Activated naive CD4-positive, alpha-beta T cell treated with anti-CD3 and anti-CD28 coated beads for 36 hours (primary cell): Measurements from ENCODE around the gene PTK7. TPM values are rescaled to one million over a fixed set of nuclear protein-coding genes. Genes with fewer than 3 reads are reported as not detected.

Experiments used
- CTCF ChIA-PET: fragments of 350-600 bp; sonication (Branson Sonifier 250); formaldehyde crosslinking; loops from one replicate; lab custom pipeline; 2021; ENCODE audit warnings: antibody characterized with exemption; lab: Charles Lee
- DNase-seq: peaks from one replicate; pipeline ENCODE4 v3.0.0-alpha.2; 2020
- H3K27ac Mint-ChIP-seq: one replicate; pipeline ENCODE4 v1.8.0; 2021; ENCODE audit warnings: mild to moderate bottlenecking, mixed read lengths
- H3K27me3 Mint-ChIP-seq: one replicate; pipeline ENCODE4 v1.8.0; 2021; ENCODE audit warnings: low read depth, mixed read lengths
- H3K36me3 Mint-ChIP-seq: one replicate; pipeline ENCODE4 v1.8.0; 2021; ENCODE audit warnings: low read depth, mixed read lengths
- H3K4me1 Mint-ChIP-seq: one replicate; pipeline ENCODE4 v1.8.0; 2021; ENCODE audit warnings: low read depth, mixed read lengths
- H3K4me3 Mint-ChIP-seq: one replicate; pipeline ENCODE4 v1.8.0; 2021; ENCODE audit warnings: mild to moderate bottlenecking, moderate library complexity, mixed read lengths
- H3K9me3 Mint-ChIP-seq: one replicate; pipeline ENCODE4 v1.8.0; 2021; ENCODE audit warnings: mixed read lengths
- intact Hi-C: fragments of 100-400 bp; cut with micrococcal nuclease; formaldehyde crosslinking; loops from one replicate; pipeline ENCODE4 v1.15.1; 2023
- total RNA-seq, 2 experiments: library from RNA; stranded (reverse); gene quantifications; one replicate each; pipeline ENCODE4 v1.2.3, GENCODE V29; 2021

Gene PTK7
- 1 to 10 TPM; 2.0 to 2.2 TPM for total RNA-seq

DNA sequence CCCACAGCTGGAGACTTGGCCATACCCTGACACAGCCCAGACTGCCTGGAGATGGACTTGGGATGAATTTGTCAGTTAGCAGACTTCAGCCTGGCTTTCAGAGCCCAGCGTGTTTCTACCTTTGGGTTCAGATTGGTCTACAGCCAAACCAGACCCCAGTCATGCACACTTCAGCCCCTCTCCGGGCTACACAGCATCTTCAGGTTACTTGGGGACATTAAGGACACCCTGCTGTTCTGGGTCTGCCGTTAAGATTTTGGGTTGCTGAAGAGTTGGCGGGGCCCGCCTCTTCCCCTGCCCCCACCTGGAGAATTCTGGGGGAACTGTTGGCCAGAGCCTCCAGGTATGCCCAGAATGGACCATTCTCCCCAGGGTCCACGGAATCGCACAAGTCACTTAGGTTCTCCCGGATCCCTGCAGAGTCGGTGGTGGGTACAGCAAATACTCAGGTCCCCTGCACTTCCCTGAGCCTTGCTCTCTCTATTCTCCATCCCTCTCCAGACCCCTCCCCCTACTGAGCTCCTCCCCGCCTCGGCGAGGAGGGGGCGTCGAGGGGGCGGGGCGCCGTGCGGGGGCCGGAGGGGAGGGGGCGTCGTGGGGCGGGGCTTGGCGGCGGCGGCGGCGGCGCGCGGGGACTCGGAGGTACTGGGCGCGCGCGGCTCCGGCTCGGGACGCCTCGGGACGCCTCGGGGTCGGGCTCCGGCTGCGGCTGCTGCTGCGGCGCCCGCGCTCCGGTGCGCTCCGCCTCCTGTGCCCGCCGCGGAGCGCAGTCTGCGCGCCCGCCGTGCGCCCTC lies at the start of gene PTK7:
TSS of gene PTK7 (plus strand) at position 645 of the 794 bp plus-strand sequence. CDS start 175 bp downstream, outside the sequence.
- H3K27ac Mint-ChIP-seq, result no peak within 1 kb of the TSS
- H3K9me3 Mint-ChIP-seq, result no peaks in the 10 kb centered on the region
- DNase-seq, result peak; percentile 33
- H3K4me3 Mint-ChIP-seq, result peak within 1 kb of the TSS; percentile 65
- peaks cover 14% of the 10 kb centered on the region for H3K27me3 Mint-ChIP-seq
- CTCF ChIA-PET, result interaction anchor here (1.2 to 2.9 kb wide), 2 partner anchors 68 to 174 kb away, joined by 3 to 16 read pairs; no protein-coding TSS in a partner anchor
- intact Hi-C loops, result loop anchor here (10.0 kb wide), 1 partner anchor 429 kb away; no protein-coding TSS in a partner anchor
- H3K36me3 Mint-ChIP-seq, result no peaks in the 10 kb centered on the region
- peaks cover 7% of the 10 kb centered on the region for H3K4me1 Mint-ChIP-seq

DNA sequence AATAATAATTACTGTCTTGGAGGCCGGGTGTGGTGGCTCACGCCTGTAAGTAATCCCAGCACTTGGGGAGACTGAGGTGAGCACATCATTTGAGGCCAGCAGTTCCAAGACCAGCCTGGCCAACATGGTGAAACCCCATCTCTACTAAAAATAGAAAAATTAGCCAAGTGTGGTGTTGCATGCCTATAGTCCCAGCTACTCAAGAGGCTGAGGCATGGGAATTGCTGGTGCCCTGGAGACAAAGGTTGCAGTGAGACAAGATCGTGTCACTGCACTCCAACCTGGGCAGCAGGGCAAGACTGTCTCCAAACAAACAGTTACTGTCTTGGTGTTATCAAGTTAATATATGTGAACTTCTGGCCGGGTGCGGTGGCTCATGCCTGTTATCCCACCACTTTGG lies 49.7 kb upstream of the PTK7 start:
- H3K4me3 Mint-ChIP-seq, result no peak overlapping the region
- H3K27ac Mint-ChIP-seq, result no peak overlapping the region
- DNase-seq, result no peak
- H3K27me3 Mint-ChIP-seq, result no peaks in the 10 kb centered on the region
- H3K36me3 Mint-ChIP-seq, result peaks cover 29% of the 10 kb centered on the region
- CTCF ChIA-PET, result interaction anchor here (0.7 kb wide), 3 partner anchors 16 to 175 kb away, joined by 3 to 6 read pairs (median 4); no protein-coding TSS in a partner anchor
- no peaks in the 10 kb centered on the region for H3K9me3 Mint-ChIP-seq
- intact Hi-C loops, result no loop called here
- peaks cover 21% of the 10 kb centered on the region for H3K4me1 Mint-ChIP-seq

DNA sequence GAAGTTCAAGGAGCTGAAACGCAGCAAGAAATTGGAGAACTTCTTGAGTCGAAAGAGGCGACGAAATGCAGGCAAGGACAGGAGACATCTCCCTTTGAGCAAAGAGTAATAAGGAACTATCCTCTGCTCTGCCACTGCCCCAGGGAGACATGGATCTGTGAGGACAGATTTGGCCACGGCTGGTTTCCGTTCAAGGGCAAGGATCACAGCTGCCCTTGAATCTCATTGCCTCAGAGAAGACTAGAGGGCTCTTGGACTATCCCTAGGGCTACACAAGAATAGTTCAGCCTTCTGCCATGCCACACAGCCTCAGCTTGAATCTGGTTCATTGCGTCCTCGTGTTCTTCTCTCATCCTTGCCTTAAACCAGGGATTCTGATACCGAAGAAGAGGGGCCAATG lies 47.0 kb upstream of the PTK7 start:
- no peak for DNase-seq
- Mint-ChIP-seq H3K36me3 (peaks cover 40% of the 10 kb centered on the region), H3K9me3 (no peaks in the 10 kb centered on the region), H3K27me3 (no peaks in the 10 kb centered on the region), H3K4me1 (peaks cover 13% of the 10 kb centered on the region), H3K4me3 (no peak overlapping the region), H3K27ac (no peak overlapping the region)
- intact Hi-C loops, result no loop called here
- CTCF ChIA-PET, result interaction anchor here (0.7 kb wide), 1 partner anchor 252 kb away, joined by 4 read pairs; no protein-coding TSS in a partner anchor

DNA sequence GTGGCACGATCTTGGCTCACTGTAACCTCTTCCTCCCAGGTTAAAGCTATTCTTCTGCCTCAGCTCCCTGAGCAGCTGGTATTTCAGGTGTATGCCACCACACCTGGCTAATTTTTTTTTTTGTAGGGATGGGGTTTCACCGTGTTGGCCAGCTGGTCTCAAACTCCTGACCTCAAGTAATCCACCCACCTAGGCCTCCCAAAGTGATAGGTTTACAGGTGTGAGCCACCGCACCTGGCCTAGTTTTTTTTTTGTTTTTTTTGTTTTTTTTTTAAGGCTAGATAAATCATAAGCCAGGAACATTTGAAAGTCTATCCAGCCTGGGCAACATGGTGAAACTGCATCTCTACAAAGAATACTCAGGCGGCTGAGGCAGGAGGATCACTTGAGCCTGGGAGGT lies 43.8 kb upstream of the PTK7 start:
- intact Hi-C loops, result no loop called here
- Mint-ChIP-seq H3K9me3 (no peaks in the 10 kb centered on the region), H3K27me3 (no peaks in the 10 kb centered on the region), H3K27ac (no peak overlapping the region), H3K4me3 (no peak overlapping the region), H3K36me3 (peaks cover 32% of the 10 kb centered on the region), H3K4me1 (peaks cover 5% of the 10 kb centered on the region)
- no peak for DNase-seq
- CTCF ChIA-PET, result interaction anchor here (0.6 kb wide), 1 partner anchor 594 kb away, joined by 7 read pairs; no protein-coding TSS in a partner anchor

DNA sequence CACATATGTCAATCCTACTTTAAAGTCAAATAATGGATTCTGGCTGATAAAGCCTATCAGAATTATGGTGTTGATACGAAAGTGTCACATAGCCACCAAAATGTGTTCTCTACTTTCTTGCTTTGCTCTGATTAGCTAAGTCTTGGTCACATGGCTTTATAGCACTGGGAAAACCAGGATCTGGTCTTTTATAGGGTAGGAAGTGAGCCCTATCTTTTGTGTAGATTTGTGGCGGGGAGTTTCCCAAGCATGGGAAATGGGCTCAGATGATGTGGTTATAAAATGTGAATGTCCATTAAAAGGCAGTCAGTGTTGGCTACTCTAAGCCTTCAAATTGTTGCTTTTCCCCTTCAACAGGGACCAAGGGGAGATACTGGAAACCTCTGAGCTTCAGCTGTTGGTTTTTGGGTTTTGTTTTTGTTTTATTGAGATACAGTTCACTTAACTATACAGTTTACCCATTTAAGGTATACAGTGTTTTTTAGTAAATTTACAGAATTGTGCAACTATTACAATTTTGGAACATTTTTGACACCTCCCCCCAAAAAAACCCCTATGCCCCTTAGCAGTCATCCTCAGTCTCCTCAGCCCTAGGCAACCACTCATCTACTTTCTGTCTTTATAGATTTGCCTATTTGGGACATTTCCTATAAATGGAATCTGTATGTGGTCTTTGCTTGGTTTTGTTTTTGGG lies 42.5 kb upstream of the PTK7 start:
- no peaks in the 10 kb centered on the region for H3K27me3 Mint-ChIP-seq
- H3K4me3 Mint-ChIP-seq, result no peak overlapping the region
- CTCF ChIA-PET, result no interaction called here
- peak overlapping the region; percentile 46 for H3K27ac Mint-ChIP-seq
- intact Hi-C loops, result no loop called here
- peaks cover 5% of the 10 kb centered on the region for H3K4me1 Mint-ChIP-seq
- H3K9me3 Mint-ChIP-seq, result no peaks in the 10 kb centered on the region
- no peak for DNase-seq
- H3K36me3 Mint-ChIP-seq, result peaks cover 30% of the 10 kb centered on the region

DNA sequence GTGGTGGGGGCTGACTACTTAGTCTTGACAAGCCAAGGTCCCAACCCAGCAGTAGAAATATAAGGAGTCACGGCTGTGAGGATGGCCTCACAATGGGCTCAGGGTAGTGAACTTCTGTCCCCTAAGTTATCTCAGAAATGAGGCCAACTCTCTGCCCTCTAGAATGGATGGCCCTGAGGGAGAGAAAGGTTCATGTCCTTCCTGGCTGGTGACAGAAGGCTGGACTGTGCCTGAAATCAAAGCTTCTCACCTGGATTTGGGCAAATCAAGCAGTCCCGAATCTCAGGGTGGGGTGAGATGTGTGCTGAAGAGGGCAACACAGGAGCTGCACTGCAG lies 42.0 kb upstream of the PTK7 start:
- Mint-ChIP-seq H3K4me1 (peaks cover 5% of the 10 kb centered on the region), H3K4me3 (no peak overlapping the region), H3K36me3 (peaks cover 29% of the 10 kb centered on the region), H3K27me3 (no peaks in the 10 kb centered on the region), H3K9me3 (no peaks in the 10 kb centered on the region), H3K27ac (peak overlapping the region; percentile 8)
- DNase-seq, result no peak
- intact Hi-C loops, result no loop called here
- CTCF ChIA-PET, result no interaction called here

DNA sequence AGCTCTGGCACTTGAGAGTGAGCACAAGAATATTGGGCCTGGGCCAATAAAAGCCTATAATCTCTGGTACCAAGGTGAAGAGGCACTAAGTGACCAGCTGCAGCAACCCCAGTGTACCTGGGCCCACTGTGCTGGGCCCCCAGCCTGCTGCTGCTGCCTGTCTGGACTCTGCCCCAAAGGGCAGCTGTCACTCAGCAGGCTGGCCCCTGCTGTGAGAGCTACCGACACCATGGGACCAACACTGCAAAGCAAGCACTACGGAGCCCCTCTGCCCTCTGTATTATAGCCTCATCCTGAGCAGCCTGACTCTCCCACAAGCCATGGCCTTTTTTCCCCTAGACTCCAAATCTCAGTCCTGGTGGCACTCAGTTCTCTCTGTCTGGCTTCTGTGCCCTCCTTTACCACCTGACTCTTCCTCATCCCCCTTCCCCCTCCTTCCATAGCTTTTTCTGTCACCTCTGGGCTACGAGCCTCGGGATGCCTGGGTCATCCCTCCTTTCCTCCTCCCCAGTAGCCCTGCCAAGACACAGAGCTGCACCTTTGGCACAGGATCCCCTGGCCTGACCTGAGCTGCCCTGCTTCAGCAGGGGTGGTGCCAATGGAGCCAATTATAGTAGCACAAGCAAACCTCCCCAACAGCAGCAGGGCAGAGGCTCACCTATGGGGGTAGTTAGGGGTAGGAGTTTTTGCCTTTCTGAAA lies 40.5 kb upstream of the PTK7 start:
- Mint-ChIP-seq H3K27me3 (no peaks in the 10 kb centered on the region), H3K9me3 (no peaks in the 10 kb centered on the region), H3K4me3 (no peak overlapping the region), H3K36me3 (peaks cover 27% of the 10 kb centered on the region), H3K4me1 (peaks cover 5% of the 10 kb centered on the region), H3K27ac (peak overlapping the region; percentile 61)
- intact Hi-C loops, result no loop called here
- no peak for DNase-seq
- CTCF ChIA-PET, result no interaction called here

DNA sequence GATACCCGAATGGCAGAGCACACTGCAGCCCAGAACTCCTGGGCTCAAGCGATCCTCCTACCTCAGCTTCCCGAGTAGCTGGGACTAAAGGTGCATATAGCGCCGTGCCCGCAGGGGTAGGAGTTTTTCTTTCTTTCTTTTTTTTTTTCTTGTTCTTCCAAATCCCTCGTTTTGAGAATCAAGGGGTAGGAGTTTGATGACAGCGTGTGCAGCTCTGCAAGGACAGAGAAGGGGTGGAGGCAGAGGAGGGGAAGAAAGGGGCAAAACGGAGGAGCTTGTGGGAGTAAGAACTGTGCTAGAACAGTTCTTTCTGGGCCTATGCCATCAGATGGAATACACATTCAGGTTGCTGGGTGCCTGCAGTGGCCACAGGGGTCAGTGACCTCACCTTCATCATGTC lies 39.4 kb upstream of the PTK7 start:
- H3K4me3 Mint-ChIP-seq, result no peak overlapping the region
- H3K4me1 Mint-ChIP-seq, result peaks cover 5% of the 10 kb centered on the region
- intact Hi-C loops, result no loop called here
- H3K27me3 Mint-ChIP-seq, result no peaks in the 10 kb centered on the region
- H3K27ac Mint-ChIP-seq, result no peak overlapping the region
- CTCF ChIA-PET, result no interaction called here
- H3K36me3 Mint-ChIP-seq, result peaks cover 29% of the 10 kb centered on the region
- no peak for DNase-seq
- H3K9me3 Mint-ChIP-seq, result no peaks in the 10 kb centered on the region

DNA sequence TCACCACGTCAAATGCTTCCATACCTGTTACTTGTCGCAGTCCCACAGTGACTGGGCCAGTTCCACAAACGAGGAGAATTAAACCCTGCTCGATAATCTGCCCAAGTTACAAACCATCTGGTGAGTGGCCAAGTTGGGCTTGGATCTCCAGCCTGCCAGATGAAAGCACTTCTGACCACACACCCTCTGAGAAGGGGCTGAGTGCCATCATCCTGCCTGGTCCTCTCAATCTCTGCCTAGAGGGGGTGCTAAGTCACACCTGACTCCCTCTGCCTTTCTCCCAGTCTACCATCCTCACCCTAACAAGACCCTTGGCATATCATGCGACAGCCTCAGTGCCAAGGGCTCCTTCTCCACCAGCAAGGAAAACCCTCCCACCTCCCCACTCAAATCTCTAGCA lies 38.9 kb upstream of the PTK7 start:
- DNase-seq, result no peak
- H3K27ac Mint-ChIP-seq, result no peak overlapping the region
- H3K4me3 Mint-ChIP-seq, result no peak overlapping the region
- intact Hi-C loops, result no loop called here
- no peaks in the 10 kb centered on the region for H3K27me3 Mint-ChIP-seq
- CTCF ChIA-PET, result no interaction called here
- H3K4me1 Mint-ChIP-seq, result peaks cover 5% of the 10 kb centered on the region
- no peaks in the 10 kb centered on the region for H3K9me3 Mint-ChIP-seq
- H3K36me3 Mint-ChIP-seq, result peaks cover 27% of the 10 kb centered on the region

DNA sequence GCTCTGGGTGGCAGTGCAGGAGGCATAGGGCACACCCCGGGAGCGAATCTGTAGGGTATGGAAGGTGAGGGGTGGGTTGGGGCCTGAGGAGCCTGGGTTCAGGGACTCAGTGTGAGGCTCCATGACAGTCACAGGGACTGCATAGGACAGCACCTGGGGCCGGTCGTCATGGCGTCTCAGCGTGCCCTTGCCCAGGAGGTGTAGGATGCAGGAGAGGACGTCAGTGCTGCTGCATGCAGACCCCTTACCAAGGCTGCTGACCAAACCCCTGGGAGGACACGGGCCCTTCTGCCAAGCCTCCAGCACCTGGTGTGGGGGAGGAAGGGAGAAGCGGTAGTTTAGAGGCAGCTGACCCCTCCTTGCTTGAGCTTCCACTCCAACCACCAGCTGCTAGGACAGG lies 38.4 kb upstream of the PTK7 start:
- no peak for DNase-seq
- intact Hi-C loops, result no loop called here
- H3K9me3 Mint-ChIP-seq, result no peaks in the 10 kb centered on the region
- CTCF ChIA-PET, result no interaction called here
- peaks cover 5% of the 10 kb centered on the region for H3K4me1 Mint-ChIP-seq
- no peak overlapping the region for H3K27ac Mint-ChIP-seq
- no peaks in the 10 kb centered on the region for H3K27me3 Mint-ChIP-seq
- H3K36me3 Mint-ChIP-seq, result peaks cover 29% of the 10 kb centered on the region
- H3K4me3 Mint-ChIP-seq, result no peak overlapping the region

DNA sequence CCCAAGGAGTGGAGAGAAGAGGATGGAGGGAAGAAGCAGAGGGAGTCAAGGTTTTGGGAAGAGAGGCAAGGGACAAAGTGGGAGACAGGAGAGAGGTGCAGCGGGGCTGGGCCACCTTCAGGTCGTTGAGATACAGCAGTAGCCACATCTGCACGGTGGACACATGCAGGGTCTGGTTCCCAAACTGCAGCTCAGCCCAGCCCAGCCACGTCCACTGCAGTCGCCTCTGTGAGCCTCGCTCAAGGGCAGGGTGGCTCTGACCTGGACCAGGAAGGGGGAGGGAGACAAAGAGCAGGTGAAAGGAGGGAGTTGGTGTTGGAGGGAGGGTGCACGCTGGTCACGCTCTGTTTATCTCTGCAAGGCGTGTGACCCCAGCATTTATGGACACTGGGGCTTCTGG lies 37.4 kb upstream of the PTK7 start:
- Mint-ChIP-seq H3K4me3 (no peak overlapping the region), H3K36me3 (peaks cover 31% of the 10 kb centered on the region), H3K4me1 (no peaks in the 10 kb centered on the region), H3K27ac (no peak overlapping the region), H3K9me3 (no peaks in the 10 kb centered on the region), H3K27me3 (no peaks in the 10 kb centered on the region)
- no peak for DNase-seq
- intact Hi-C loops, result no loop called here
- CTCF ChIA-PET, result no interaction called here

DNA sequence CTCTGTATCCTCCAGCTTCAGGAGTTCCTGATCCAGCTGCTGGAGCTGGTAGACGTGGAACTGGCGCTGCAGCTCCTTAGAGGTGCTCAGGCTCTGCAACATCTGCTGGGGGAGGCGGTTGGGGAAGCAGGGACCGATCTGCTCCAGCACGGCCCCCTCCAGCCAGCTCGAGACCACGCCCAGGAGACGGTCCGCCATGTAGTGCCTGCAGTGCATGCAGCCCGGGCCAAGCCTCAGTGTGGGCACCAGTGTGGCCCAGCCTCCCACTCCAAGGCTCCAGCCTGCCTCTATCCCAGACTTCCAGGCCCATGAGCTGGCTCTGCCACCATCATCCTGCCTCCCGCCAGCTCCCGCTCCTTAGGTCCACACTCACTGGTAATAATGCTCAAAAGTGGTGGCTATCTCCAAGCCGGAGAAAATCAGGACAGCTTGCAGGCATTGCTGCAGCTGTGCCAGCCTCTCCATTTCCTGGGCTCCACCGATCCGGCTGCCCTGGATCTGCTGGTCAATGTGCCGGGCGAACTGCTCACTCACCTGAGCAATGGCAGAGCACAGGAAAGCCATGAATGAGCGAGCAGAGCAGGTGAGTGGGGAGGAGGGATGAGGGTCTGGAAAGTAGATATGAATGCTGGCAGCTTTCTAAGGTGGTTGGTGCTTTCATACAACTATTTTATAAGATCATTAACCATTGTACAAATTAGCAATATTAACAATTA lies 35.4 kb upstream of the PTK7 start:
- Mint-ChIP-seq H3K27me3 (no peaks in the 10 kb centered on the region), H3K36me3 (peaks cover 35% of the 10 kb centered on the region), H3K4me3 (no peak overlapping the region), H3K27ac (no peak overlapping the region), H3K4me1 (no peaks in the 10 kb centered on the region), H3K9me3 (no peaks in the 10 kb centered on the region)
- intact Hi-C loops, result no loop called here
- DNase-seq, result no peak
- CTCF ChIA-PET, result no interaction called here
